Stomach smooth muscle (tissue), 2 donors: ENCODE measurements around the gene VCAN.

Experiments used
- H3K27ac ChIP-seq: one replicate; pipeline ENCODE4 v1.7.0; 2013; ENCODE audit warnings: mild to moderate bottlenecking, low read length, inconsistent platforms
- H3K27me3 ChIP-seq, 2 donors: one replicate each; pipeline ENCODE4 v1.7.0; 2013; ENCODE audit warnings: low read length in 2 of 2; ENCODE audit not compliant: insufficient read depth in 2 of 2, control insufficient read depth in 1 of 2
- H3K36me3 ChIP-seq, 2 donors: one replicate each; pipeline ENCODE4 v1.7.0; 2013; ENCODE audit warnings: low read length in 2 of 2; ENCODE audit not compliant: control insufficient read depth in 2 of 2, insufficient read depth in 2 of 2
- H3K4me1 ChIP-seq: one replicate; pipeline ENCODE4 v1.7.0; 2013; ENCODE audit warnings: low read length; ENCODE audit not compliant: control insufficient read depth, insufficient read depth
- H3K4me3 ChIP-seq, 2 donors: one replicate each; pipeline ENCODE4 v1.7.0; 2013; ENCODE audit warnings: low read length in 2 of 2
- H3K9ac ChIP-seq, 2 donors: one replicate each; pipeline ENCODE4 v1.7.0; 2013; ENCODE audit warnings: low read length in 2 of 2, mild to moderate bottlenecking in 1 of 2
- H3K9me3 ChIP-seq, 2 donors: one replicate each; pipeline ENCODE4 v1.7.0; 2013; ENCODE audit warnings: low read length in 2 of 2; ENCODE audit not compliant: control insufficient read depth in 2 of 2
- donor health status: healthy.
- donor health status: Pancreatic carcinoma.

The VCAN gene

DNA sequence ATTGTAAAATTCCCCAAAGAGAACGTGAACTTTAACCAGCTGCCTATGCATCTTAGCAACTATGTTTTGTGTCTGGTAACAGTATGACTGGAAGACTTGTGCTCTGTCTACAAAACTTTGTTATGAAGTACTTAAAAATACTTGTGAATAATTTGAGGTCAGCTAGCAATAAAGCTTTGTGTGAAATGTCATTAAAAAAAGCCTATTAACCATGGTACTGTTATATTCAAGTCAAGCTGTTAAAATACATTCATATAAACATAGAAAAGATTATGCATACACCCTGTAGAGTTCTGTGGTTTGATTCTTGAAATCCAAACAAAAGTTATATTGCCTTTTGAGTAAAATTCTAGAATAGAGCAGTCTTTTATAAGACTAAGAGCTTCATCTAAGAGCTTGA lies 60.1 kb downstream of the VCAN start:
- Histone ChIP-seq H3K9me3 (no peaks in the 10 kb centered on the region), H3K27ac (no peak overlapping the region), H3K9ac (no peak overlapping the region), H3K36me3 (no peaks in the 10 kb centered on the region), H3K27me3 (no peaks in the 10 kb centered on the region), H3K4me1 (no peaks in the 10 kb centered on the region), H3K4me3 (no peak overlapping the region)

DNA sequence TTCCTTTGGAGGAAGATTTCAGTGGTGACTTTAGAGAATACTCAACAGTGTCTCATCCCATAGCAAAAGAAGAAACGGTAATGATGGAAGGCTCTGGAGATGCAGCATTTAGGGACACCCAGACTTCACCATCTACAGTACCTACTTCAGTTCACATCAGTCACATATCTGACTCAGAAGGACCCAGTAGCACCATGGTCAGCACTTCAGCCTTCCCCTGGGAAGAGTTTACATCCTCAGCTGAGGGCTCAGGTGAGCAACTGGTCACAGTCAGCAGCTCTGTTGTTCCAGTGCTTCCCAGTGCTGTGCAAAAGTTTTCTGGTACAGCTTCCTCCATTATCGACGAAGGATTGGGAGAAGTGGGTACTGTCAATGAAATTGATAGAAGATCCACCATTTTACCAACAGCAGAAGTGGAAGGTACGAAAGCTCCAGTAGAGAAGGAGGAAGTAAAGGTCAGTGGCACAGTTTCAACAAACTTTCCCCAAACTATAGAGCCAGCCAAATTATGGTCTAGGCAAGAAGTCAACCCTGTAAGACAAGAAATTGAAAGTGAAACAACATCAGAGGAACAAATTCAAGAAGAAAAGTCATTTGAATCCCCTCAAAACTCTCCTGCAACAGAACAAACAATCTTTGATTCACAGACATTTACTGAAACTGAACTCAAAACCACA lies 67.4 kb downstream of the VCAN start:
- H3K9ac ChIP-seq: no peak overlapping the region
- H3K4me1 ChIP-seq: no peaks in the 10 kb centered on the region
- H3K27ac ChIP-seq: no peak overlapping the region
- H3K9me3 ChIP-seq: no peaks in the 10 kb centered on the region
- H3K4me3 ChIP-seq: no peak overlapping the region
- no peaks in the 10 kb centered on the region for H3K36me3 ChIP-seq
- no peaks in the 10 kb centered on the region for H3K27me3 ChIP-seq

- Histone ChIP-seq H3K27me3 (no peaks in the 10 kb centered on the region), H3K9me3 (no peaks in the 10 kb centered on the region), H3K4me3 (no peak overlapping the region), H3K4me1 (no peaks in the 10 kb centered on the region), H3K9ac (no peak overlapping the region), H3K27ac (no peak overlapping the region), H3K36me3 (no peaks in the 10 kb centered on the region)
Observed at GRCh38 chr5:83539463-83539790, 67.9 kb downstream of the VCAN start.

DNA sequence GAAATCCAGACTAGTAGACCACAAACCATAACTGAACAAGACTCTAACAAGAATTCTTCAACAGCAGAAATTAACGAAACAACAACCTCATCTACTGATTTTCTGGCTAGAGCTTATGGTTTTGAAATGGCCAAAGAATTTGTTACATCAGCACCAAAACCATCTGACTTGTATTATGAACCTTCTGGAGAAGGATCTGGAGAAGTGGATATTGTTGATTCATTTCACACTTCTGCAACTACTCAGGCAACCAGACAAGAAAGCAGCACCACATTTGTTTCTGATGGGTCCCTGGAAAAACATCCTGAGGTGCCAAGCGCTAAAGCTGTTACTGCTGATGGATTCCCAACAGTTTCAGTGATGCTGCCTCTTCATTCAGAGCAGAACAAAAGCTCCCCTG lies 68.6 kb downstream of the VCAN start:
- Histone ChIP-seq H3K27ac (no peak overlapping the region), H3K9ac (no peak overlapping the region), H3K27me3 (no peaks in the 10 kb centered on the region), H3K4me3 (no peak overlapping the region), H3K36me3 (no peaks in the 10 kb centered on the region), H3K4me1 (no peaks in the 10 kb centered on the region), H3K9me3 (no peaks in the 10 kb centered on the region)

- H3K27ac ChIP-seq: no peak overlapping the region
- H3K4me3 ChIP-seq: no peak overlapping the region
- H3K4me1 ChIP-seq: no peaks in the 10 kb centered on the region
- no peaks in the 10 kb centered on the region for H3K36me3 ChIP-seq
- no peaks in the 10 kb centered on the region for H3K9me3 ChIP-seq
- no peaks in the 10 kb centered on the region for H3K27me3 ChIP-seq
- H3K9ac ChIP-seq: no peak overlapping the region
Observed at GRCh38 chr5:83540783-83541182, 69.2 kb downstream of the VCAN start.

- Histone ChIP-seq H3K4me1 (no peaks in the 10 kb centered on the region), H3K9ac (no peak overlapping the region), H3K36me3 (no peaks in the 10 kb centered on the region), H3K27me3 (no peaks in the 10 kb centered on the region), H3K4me3 (no peak overlapping the region), H3K27ac (no peak overlapping the region), H3K9me3 (no peaks in the 10 kb centered on the region)
Observed at GRCh38 chr5:83542839-83543238, 71.3 kb downstream of the VCAN start.

DNA sequence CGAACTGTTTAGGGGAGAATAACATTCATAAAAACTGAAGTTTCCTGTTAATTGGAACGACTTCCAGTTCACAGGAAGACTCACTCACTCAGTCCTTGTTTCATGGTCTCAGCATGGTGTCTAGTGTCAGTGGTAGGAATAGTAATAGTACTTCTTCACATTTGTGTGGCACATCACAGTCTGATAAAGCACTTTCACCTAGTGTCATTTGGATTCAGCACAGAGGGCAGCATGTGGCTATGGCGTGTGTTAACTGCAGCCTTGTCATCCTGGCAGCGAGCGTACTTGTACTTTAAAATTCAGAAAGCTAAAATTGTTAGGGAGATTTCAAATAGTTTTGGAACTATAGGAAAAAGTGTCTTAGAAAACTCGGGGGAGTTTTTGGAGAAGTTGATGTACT lies 72.4 kb downstream of the VCAN start:
- H3K36me3 ChIP-seq: no peaks in the 10 kb centered on the region
- no peak overlapping the region for H3K4me3 ChIP-seq
- no peaks in the 10 kb centered on the region for H3K9me3 ChIP-seq
- H3K27me3 ChIP-seq: no peaks in the 10 kb centered on the region
- no peak overlapping the region for H3K9ac ChIP-seq
- no peak overlapping the region for H3K27ac ChIP-seq
- no peaks in the 10 kb centered on the region for H3K4me1 ChIP-seq

GRCh38 chr5:83547161-83547560 lies 75.6 kb downstream of the VCAN start:
- Histone ChIP-seq H3K27ac (no peak overlapping the region), H3K27me3 (no peaks in the 10 kb centered on the region), H3K9ac (no peak overlapping the region), H3K36me3 (no peaks in the 10 kb centered on the region), H3K9me3 (no peaks in the 10 kb centered on the region), H3K4me1 (no peaks in the 10 kb centered on the region), H3K4me3 (no peak overlapping the region)

- Histone ChIP-seq H3K27me3 (no peaks in the 10 kb centered on the region), H3K4me3 (no peak overlapping the region), H3K9me3 (no peaks in the 10 kb centered on the region), H3K4me1 (no peaks in the 10 kb centered on the region), H3K36me3 (no peaks in the 10 kb centered on the region), H3K9ac (no peak overlapping the region), H3K27ac (no peak overlapping the region)
Observed at GRCh38 chr5:83547889-83548288, 76.3 kb downstream of the VCAN start.

DNA sequence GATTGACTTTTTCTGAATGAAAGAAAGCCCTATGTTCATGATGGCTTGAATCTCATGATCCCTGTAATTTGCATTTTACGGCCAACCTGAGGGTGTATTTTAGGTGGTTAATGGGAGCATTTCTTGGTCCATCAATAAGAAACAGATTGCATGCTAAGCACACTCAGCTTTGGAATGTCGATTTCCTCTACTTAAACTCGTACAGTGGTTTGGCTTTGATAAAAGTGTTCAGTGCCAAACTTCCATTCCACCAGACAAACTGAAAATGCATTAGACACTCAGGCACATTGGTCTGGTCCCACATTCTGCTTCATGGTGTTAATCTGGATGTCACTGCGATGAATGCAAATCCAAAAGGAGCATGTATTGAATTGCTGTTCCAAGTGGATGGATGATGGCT lies 77.0 kb downstream of the VCAN start:
- H3K27me3 ChIP-seq: no peaks in the 10 kb centered on the region
- H3K9ac ChIP-seq: no peak overlapping the region
- H3K27ac ChIP-seq: no peak overlapping the region
- no peaks in the 10 kb centered on the region for H3K9me3 ChIP-seq
- no peak overlapping the region for H3K4me3 ChIP-seq
- H3K4me1 ChIP-seq: no peaks in the 10 kb centered on the region
- H3K36me3 ChIP-seq: no peaks in the 10 kb centered on the region

DNA sequence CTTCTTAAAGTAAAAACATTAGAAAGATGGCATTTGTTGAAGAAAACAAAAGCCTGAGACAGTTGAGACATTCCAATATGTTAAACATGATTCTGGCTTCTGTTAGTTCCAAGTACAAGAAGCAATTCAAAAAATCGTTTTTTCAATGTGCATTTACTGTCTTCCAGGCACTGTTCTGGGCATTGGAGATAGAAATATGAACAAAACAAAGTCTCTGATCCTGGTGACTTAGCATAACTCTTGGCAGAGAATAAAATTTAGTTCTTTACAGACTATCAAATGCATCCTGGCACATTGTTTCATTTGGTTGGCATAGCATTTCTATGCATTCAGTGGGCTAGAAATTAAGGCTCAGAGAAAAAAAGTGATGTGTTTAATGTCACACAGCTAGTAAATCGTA lies 77.5 kb downstream of the VCAN start:
- no peak overlapping the region for H3K27ac ChIP-seq
- no peak overlapping the region for H3K4me3 ChIP-seq
- no peaks in the 10 kb centered on the region for H3K9me3 ChIP-seq
- no peaks in the 10 kb centered on the region for H3K36me3 ChIP-seq
- no peak overlapping the region for H3K9ac ChIP-seq
- H3K27me3 ChIP-seq: no peaks in the 10 kb centered on the region
- H3K4me1 ChIP-seq: no peaks in the 10 kb centered on the region
